Posterior vena cava (tissue), 2 donors: Measurements from ENCODE around the gene LDLRAP1. TPM values are rescaled to one million over a fixed set of nuclear protein-coding genes. Genes with fewer than 3 reads are reported as not detected.

Experiments
- DNase-seq: peaks from one replicate; pipeline ENCODE4 v3.0.0-alpha.2; 2020; ENCODE audit warnings: low spot score
- intact Hi-C, 2 donors: fragments of 100-400 bp; cut with DNase I; formaldehyde crosslinking; loops; one replicate each; pipeline versions ENCODE4 v1.14.1 to v1.14.2; 2022 to 2023
- total RNA-seq, 2 donors: library from RNA; stranded (reverse); fragmentation: NEBNext Ultra II Directional; extraction: Animal tissue kit (Norgen Biotek cat#: 25700); gene quantifications; one replicate each; pipeline ENCODE4 v1.2.1, GENCODE V29; 2021
- donor health status: DM: yes; HTN: yes; CAD: no.
- donor health status: DM: yes; HTN: yes; CAD: no.

The LDLRAP1 gene
- total RNA-seq, 2 donors from 2014 or later, result 11.3 to 13.7 TPM

DNA sequence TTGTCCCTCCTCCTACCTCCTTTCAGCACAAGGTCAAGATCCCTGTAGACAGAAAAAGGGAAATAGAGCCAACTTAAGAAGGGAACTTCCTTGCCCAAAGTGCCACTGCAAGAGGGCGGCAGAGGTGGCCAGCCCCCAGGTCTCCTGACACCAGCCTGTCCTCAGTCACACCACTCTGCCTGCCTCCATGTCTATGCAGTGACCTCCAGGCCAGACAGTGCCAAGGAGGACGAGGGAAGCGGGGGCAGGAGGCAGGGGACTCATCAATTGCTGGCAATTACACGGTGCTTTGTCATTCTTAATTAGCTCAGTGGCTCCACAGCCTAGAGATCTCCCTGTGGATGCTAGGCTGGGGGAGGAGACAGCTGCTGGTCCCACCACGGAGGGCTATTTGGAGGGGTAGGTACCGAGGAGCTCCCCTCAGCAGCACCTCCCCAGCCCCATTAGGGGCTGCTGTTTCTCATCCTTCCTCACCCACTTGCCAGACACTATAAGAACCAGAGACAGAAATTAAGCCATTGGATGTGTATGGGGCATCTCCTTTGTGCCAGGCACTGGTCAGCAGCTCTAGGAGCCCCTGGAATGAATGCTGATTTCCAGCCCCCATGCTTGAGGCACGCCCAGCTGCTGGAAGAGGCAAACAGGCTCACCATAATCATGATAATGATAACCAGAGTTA lies 6.1 kb upstream of the LDLRAP1 start:
- intact Hi-C loops, result no loop called here

DNA sequence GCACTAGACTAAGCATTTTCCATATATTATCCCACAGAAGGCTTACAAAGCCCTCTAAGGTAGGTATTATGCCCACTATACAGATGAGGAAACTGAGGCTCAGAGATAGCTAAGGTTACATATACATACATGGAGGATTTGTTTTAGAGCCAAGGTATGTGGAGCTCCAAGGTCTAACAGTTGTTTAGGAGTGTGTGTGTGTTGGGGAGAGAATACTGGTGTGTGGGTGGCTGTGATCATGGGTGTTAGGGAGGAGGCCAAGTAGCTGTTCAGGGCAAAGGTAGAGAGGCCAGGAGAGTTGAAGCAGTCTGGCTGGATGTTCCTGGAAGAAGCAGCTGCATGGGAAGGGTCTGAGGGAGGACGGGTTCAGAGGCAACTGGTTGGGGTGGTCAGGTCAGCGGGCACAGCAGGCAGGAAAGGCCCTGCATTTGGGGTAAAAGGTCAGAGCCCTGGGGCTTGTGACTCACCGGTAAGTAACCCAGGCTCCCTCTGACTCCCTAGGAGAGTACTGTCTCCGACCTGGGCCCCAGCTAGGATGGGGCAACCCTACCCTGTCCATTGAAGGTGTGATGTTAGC lies 5.1 kb upstream of the LDLRAP1 start:
- no peak for DNase-seq
- intact Hi-C loops, result no loop called here

More for the DNA sequence above, 6.1 kb upstream of the LDLRAP1 start:
- no peak for DNase-seq

DNA sequence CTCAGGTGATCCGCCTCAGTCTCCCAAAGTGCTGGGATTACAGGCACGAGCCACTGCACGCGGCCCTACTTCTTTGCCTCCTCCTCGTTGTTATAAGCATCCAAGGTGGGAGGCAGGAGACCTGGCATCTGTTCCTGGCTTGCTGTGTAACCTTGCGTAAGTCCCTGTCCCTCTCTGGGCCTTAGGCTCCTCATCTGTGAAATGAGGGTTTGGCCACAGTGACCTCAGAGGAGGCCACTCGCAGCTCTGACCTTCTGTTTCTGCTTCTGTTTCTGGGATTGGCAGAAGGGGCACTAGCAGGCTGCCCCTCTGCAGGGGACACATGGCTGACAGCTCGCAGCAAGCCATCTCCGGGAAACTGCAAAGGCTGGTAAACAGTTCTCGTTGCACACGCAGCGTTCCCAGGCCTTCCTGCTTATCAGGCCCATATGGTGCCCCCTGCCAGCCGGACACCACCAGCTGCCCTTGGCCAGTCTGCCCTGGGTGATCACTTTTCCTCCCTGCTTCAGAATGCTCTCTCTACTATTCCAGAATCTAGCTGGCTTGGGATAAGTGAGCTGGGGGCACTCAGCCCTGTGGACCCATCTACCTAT lies 2.6 kb upstream of the LDLRAP1 start:
- intact Hi-C loops, result no loop called here
- no peak for DNase-seq

DNA sequence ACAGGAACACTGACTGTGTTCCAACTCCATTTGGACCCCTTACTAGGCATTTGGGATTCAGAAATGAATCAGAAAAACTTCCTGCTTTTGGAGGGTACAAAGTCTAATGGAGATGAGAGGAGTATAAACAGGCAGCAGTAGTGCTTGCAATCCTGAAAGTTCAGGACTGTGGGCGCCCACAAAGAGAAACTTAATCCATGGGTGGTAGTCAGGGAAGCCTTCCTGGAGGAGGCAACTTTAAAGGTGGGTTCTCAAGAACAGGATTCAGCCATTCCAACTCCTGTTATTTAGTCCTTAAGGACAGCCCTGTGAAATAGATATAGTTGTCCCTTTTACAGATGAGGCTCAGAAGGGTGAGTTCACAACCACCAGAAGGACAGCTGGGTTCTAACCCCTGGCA lies 2.0 kb upstream of the LDLRAP1 start:
- intact Hi-C loops, result no loop called here
- DNase-seq, result no peak

DNA sequence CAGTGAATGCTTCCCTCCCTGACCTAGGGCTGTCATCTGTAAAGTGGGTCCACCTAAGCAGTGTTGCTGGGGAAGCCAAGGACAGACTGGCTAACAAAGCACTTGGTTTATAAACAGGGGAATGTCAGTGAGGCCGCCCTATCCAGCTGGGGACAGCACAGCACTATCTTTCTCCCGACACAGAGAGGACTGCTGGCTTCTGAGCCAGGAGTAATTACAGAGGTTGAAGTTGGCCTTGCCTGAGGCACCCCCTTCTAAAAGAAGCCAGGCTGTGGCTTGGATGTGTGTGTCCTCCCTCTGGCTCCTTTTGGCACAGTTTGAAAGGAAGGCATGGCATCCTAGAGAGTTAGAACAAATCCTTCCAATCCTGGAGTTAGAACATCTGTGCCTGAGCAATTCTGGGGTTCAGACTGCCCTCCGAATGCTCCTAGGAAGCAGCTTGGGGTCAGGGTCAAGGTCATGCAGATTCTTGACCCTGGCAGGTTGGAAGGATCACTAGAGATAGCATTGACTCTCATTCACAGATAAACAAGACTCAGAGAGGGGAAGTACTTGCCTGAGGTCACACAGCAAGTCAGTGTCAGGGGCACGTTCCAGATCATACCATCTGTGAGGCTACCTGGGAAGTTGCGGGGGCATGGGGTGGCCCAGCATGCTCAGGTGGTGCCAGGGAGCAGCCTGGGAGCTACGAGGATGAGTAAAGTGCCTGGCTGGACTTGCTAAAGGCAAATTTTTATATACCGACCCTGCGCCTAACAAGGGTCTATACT lies 1.3 kb upstream of the LDLRAP1 start:
- no peak for DNase-seq
- intact Hi-C loops, result no loop called here

DNA sequence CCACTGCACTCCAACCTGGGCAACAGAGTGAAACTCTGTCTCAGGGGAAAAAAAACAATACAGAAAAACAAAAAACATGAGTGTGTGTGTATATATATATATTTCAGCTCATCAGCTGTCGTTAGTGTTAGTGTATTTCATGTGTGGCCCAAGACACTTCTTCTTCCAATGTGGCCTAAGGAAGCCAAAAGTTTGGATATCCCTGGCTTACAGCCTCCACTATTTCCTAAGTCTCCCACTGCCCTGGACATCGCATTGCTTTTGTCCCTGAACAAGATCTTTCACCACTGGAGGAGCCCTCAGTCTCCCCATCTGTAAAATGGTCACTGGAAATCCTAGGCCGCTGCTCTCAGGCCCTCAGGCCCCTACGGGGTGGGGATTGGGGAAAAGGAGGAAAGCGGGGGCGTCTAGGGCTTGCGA lies 391 bp upstream of the LDLRAP1 start:
- intact Hi-C loops, result no loop called here

DNA sequence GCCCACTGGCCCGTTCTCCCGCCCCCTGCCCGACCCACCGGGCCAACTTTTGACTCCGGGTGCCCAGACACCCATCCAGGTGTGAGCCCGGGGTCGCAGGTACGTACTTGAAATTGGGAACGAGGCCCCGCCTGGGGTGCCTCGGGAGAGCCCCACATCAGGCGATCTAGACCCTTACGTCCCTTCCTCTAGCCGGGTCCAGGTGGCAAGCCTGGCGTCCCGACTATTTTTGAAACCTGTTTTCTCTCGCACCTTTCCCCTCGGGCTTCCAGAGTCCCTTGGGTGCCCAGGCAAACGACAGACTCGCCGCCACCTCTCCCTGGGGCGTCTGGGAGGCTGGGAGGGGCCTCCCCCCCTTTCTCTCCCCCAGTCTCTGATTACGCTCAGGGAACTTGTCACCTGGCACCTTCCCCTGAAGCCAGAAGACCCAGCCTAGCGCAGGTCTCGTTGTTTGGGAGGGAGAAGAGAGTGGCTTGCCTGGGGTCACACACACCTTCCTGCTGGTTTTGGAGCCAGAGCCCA lies 898 bp downstream of the LDLRAP1 start:
- DNase-seq, result no peak
- intact Hi-C loops, result no loop called here

More for the DNA sequence above, 391 bp upstream of the LDLRAP1 start:
- no peak for DNase-seq

DNA sequence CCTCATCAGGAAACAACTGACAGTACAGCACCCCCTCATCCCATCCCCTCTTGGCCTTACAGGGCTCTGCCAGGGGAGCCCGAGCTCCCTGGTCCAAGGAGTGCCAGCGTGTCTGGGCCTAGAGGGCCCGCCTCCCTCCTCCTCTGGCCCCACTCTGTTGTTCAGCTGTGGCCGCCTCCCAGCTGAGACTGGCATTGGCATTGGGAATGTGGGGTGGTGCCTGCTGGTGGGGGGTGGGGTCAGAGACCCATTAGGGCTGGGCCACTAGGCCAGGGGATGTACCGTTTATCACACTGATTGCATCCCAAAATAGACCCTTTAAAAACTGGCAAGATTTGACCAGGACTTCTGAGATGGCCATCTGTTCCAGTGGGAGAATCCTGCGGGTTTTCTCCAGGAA lies 1.4 kb downstream of the LDLRAP1 start:
- intact Hi-C loops, result no loop called here
- no peak for DNase-seq

DNA sequence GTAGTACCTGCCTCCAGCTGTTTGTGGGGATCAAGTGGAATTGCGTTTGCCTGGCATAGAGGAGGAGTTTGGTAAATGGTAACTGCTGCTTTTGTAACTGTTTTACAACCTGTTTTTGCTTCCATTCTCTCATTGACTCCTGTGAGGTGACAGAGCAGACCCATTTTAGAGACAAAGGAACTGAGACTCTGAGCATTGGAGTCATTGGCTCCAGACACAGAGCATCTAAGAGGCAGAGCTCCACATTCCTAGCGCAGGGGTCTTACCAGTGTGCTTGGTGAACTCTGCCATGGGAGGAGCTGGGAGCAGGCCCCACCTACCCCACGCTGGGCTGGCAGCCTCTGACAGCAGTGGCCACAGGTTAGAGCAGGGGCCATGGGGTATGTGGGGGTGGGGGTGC lies 2.4 kb downstream of the LDLRAP1 start:
- intact Hi-C loops, result no loop called here
- DNase-seq, result no peak

DNA sequence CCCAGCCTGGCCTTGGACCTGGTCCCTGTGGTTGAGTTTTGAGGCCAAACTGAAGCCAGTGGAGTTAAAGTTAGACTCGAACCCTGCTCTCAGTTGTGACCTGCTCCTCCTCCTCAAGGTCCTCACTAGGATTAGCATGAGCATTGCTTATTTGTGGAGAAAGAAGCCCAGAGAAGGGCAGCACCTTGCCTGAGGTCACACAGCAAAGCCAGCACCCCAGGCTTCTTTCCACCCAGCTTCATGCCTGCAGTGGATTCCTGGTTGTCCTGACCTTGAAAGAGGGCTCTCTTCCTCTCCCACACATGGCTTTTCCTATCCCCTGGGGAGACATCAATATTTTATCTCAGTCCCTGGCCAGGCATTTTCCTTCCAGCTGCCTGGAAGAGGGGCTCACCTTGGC lies 2.8 kb downstream of the LDLRAP1 start:
- DNase-seq, result no peak
- intact Hi-C loops, result no loop called here

DNA sequence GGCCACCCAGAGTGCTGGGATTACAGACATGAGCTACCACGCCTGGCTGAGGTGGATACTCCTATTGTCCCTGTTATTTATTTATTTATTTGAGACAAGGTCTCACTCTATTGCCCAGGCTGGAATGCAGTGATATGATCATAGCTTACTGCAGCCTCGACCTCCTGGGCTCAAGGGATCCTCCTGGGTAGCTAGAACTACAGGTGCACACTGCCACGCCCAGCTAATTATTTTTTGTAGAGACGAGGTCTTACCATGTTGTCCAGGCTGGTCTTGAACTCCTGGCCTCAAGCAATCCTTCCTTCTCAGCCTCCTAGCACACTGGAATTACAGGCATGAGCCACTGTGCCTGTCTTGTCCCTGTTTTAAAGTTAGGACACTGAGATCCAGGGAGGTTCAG lies 5.2 kb downstream of the LDLRAP1 start:
- intact Hi-C loops, result no loop called here
- DNase-seq, result no peak

DNA sequence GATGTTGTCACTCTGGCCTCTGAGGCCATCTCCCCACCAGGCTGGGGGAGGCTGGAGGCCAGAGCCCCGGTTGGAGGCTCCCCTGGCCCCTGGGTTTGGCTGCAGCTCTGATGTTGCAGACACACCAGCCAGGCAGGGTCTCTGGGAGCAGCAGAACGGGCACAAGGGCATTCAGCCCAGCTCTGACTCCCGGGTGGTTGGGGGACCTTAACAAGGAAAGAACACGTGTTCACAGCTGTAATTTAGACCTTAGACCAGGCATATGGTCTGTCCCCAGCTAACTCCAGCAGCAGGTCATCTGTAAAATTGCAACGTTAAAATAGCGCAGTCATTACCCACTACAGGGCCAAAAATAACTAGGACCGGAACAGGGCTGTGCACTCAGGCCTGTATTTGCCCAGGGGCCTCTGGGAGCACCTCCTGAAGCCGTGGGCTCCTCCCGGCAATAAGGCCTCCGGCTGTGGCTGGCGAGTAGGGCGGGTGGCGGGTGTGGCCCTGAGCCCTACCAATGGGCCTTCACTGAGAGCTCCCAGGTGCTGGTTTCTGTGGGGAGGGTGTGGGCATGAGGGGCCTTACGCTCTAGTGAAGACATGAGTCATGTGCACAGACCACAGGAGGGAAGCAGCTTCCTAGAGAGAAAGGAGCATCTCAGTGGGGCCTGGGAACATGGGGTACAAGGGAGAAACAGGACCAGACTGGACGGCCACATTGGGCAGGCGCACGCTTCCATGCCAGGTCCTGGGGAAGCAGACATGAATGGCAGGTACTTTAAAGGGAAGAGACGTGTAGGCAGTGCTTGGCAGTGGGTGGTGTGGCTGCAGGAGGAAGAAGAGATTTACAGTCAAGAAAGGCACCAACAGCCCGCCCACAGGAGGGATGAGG lies 6.1 kb downstream of the LDLRAP1 start:
- intact Hi-C loops, result no loop called here
- no peak for DNase-seq

DNA sequence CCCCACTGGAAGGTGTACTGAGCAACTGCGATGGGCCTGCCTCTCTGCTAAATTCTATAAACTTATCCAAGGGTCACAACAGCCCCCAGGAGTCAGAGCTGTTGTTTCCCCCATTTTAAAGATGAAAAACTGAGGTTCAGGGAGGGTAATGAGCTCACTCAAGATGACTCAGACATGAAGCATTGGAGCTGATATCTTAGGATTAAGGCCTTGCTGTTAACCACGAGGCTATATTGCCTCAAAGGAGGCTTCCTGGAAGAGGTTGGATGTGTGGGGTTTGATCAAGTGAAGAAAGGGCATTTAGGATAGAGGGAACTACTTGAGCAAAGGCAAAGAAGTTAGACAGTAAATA lies 6.7 kb downstream of the LDLRAP1 start:
- no peak for DNase-seq
- intact Hi-C loops, result no loop called here

DNA sequence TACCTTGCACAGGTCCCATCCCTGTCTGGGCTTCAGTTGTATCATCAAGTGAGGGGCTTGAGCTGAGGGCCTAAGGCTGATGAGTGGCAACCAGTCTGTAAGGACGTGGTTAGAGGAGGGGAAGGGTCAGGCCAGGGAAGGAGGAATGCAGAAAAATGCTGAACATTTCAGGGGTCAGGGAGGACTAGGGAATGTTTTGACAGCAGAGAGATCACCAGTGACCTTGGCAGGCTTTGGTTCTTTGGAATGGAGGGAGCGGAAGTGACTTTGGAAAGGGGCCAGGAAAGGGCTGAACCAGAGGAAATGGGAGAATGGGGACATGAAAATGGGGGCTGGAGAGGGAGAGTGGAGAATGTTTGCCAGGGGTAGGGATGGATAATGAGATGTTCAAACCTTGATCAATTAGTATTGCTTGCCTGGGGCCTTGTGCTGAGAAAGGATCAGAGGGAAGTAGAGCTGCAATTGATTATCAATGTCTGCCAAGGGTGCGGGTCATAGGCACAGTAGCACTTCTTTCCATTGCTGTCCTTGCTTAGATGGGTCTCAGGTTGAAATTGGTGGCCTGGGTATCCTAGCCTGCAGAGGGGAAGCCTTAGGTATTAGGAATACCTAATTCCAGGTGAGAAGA lies 7.4 kb downstream of the LDLRAP1 start:
- DNase-seq, result no peak
- intact Hi-C loops, result no loop called here

DNA sequence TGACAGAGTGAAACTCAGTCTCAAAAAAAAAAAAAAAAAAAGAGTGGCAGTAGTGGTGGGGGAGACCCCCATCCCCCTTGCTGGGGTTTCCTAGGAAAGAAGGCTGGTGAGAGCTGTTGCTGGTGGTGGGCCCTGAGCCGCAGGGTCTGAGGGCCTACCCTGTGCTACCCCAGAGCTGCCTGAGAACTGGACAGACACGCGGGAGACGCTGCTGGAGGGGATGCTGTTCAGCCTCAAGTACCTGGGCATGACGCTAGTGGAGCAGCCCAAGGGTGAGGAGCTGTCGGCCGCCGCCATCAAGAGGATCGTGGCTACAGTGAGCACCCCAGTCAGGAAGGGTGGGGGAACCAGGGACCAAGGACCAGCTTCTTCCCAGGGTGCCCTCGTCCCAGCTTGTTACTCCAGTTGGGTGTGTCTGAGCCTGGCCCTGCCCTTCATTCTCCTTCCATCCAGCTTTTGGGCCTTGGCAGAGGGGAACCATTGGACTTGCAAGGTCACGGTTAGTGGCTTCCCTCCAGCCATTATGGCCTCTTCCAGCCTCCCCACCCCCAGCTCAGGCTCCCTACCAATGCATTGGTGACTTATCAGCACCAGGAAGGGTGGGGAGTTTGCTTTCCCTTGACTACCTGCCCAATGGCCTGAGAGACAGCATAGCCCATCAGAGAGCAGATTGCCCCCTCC lies 10.5 kb downstream of the LDLRAP1 start:
- intact Hi-C loops, result no loop called here
- no peak for DNase-seq

DNA sequence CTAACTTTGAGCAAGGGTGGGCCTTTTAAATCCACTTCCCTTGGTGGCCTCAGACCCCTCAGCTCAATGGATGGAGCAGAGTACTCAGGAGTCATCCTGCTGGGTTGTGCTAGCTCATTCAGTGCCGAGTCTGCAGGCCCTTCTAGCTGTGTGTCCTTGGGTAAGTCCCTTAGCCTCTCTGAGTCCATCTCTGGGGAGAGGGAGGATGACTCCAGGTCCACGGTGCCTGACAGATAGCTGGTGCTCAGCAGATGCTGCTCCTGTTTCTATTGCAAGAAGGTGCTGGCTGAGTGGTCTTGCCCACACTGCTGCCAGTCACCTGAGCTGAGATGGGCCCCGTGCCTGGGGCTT lies 11.0 kb downstream of the LDLRAP1 start:
- no peak for DNase-seq
- intact Hi-C loops, result no loop called here

DNA sequence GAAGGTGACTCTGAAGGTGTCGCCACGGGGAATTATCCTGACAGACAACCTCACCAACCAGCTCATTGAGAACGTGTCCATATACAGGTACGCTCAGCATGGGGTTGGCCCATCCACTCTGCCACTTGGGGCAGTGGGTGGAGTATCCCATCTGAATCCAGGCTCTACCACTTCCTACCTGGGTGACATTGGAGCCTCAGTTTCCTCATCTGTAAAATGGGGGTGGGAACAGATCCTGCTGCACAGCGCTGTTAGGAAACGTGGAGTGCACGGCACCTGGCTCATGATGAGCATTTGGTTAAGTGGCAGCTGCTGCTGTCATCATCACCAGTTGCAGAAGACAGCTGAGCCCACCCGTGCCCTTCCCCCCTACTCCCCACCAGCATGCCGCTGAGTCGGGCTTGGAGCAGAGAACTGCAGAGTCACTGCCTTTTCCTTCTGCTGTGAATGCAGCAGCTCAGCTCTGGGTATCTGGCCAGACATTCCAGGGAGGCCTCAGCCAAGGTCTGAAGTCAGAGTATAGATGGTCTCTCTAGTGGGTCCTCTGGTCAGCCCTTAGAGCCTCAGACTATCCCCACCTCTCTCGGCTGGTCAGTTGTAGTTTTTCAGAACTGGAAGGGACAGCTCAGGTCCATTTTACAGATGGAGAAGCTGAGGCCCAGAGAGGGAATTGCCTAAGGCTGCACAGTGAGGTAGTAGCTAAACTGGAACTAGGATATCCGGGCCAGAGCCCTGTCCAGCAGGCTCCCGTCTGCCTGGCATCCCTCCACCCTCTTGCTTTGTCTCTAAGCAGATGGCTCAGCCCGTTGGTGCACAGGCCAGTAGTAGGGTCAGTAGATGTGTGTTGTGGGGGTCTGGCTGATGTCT lies 11.7 kb downstream of the LDLRAP1 start:
- DNase-seq, result no peak
- intact Hi-C loops, result no loop called here

DNA sequence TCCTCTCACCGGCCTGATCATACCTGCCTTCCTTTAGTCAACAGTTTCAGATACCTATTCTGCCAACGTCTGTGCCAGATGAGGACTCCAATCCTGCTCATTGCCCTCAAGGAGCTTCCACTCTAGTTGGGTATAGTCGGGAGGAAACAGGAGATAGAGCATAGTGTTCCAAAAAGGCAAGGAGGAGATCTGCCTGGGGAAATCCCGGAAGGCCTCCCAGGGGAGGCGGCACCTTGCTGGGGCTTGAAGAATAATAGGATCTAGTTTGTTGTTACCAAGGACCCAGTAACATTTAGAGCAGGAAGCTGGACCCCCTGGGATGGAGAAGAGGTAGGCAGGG lies 12.3 kb downstream of the LDLRAP1 start:
- intact Hi-C loops, result no loop called here
- DNase-seq, result no peak
